ENCODE results near the gene AREL1. TPM values are rescaled to one million over a fixed set of nuclear protein-coding genes. Genes with fewer than 3 reads are reported as not detected.

Gene AREL1
- polyA plus RNA-seq, 1 donor from 2014 or later = 30.4 TPM

- Histone ChIP-seq H2AFZ (ENCODE audit: low read depth, low read length) (no peak overlapping the region), H3K9me2 (ENCODE audit: insufficient read depth, low read length) (no peaks in the 10 kb centered on the region), H3K27me3 (ENCODE audit: insufficient read depth, low read depth, low read length) (no peaks in the 10 kb centered on the region), H3K9me3 (ENCODE audit: low read length) (no peaks in the 10 kb centered on the region), H4K20me1 (ENCODE audit: insufficient read depth) (no peaks in the 10 kb centered on the region), H3K79me2 (replicated peaks; ENCODE audit: insufficient read depth, low read length) (peaks cover 27% of the 10 kb centered on the region), H3F3A (ENCODE audit: insufficient read depth, low read length, poor library complexity, severe bottlenecking) (no peaks in the 10 kb centered on the region), H3K36me3 (ENCODE audit: insufficient read depth, low read length) (no peaks in the 10 kb centered on the region), H3K27ac (ENCODE audit: low read length) (no peak overlapping the region), H3K4me3 (ENCODE audit: low read length) (no peak overlapping the region), H3K4me2 (ENCODE audit: low read length) (no peak overlapping the region), H3K9ac (ENCODE audit: low read length) (no peak overlapping the region)
- no peak for TF ChIP-seq EZH2 (IDR thresholded peaks at IDR 0.05; ENCODE audit: borderline replicate concordance, insufficient read depth, low read length, poor library complexity, severe bottlenecking)
- no peak for TF ChIP-seq TAF1 (IDR thresholded peaks at IDR 0.05; ENCODE audit: low read depth)
- no peak for TF ChIP-seq CTCF (IDR thresholded peaks at IDR 0.05; ENCODE audit: poor library complexity, severe bottlenecking)
- no peak for TF ChIP-seq RAD21 (conservative IDR thresholded peaks at IDR 0.05)
- no peak for TF ChIP-seq POLR2AphosphoS5 (IDR thresholded peaks at IDR 0.05)
- TF ChIP-seq, protein P1, sequence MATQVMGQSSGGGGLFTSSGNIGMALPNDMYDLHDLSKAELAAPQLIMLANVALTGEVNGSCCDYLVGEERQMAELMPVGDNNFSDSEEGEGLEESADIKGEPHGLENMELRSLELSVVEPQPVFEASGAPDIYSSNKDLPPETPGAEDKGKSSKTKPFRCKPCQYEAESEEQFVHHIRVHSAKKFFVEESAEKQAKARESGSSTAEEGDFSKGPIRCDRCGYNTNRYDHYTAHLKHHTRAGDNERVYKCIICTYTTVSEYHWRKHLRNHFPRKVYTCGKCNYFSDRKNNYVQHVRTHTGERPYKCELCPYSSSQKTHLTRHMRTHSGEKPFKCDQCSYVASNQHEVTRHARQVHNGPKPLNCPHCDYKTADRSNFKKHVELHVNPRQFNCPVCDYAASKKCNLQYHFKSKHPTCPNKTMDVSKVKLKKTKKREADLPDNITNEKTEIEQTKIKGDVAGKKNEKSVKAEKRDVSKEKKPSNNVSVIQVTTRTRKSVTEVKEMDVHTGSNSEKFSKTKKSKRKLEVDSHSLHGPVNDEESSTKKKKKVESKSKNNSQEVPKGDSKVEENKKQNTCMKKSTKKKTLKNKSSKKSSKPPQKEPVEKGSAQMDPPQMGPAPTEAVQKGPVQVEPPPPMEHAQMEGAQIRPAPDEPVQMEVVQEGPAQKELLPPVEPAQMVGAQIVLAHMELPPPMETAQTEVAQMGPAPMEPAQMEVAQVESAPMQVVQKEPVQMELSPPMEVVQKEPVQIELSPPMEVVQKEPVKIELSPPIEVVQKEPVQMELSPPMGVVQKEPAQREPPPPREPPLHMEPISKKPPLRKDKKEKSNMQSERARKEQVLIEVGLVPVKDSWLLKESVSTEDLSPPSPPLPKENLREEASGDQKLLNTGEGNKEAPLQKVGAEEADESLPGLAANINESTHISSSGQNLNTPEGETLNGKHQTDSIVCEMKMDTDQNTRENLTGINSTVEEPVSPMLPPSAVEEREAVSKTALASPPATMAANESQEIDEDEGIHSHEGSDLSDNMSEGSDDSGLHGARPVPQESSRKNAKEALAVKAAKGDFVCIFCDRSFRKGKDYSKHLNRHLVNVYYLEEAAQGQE (IDR thresholded peaks at IDR 0.05; ENCODE audit: borderline replicate concordance) = no peak
- no peak for TF ChIP-seq EP300 (conservative IDR thresholded peaks at IDR 0.05; ENCODE audit: poor library complexity, severe bottlenecking)
- no peak for TF ChIP-seq SMC3 (conservative IDR thresholded peaks at IDR 0.05; ENCODE audit: poor library complexity)
- no peak for TF ChIP-seq MXI1 (conservative IDR thresholded peaks at IDR 0.05; ENCODE audit: poor library complexity, severe bottlenecking)
Observed at GRCh38 chr14:74702293-74702692, 10.6 kb downstream of the AREL1 start.

DNA sequence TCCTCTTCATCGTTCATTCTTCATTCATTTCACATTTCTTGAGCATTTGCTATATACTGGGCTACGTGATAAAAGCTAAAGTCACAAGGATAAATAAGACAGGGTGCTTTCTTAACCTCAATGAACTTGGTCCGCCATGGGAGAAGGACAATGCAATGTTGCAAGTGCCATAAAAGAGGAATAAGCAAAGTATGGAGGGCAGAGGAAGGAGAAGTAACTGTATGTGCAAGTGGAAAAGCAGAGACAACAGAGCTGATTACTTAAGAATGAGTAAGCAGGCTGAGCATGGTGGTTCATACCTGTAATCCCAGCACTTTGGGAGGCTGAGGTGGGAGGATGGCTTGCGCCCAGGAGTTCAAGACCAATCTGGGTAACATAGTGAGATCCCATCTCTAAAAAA, 14.4 kb downstream of the AREL1 start:
- Histone ChIP-seq H3K79me2 (replicated peaks; ENCODE audit: insufficient read depth, low read length) (peaks cover 38% of the 10 kb centered on the region), H4K20me1 (ENCODE audit: insufficient read depth) (no peaks in the 10 kb centered on the region)

GRCh38 chr14:74697976-74698375, 14.9 kb downstream of the AREL1 start:
- Histone ChIP-seq H3K4me3 (ENCODE audit: low read length) (no peak overlapping the region), H2AFZ (ENCODE audit: low read depth, low read length) (no peak overlapping the region), H3K4me2 (ENCODE audit: low read length) (no peak overlapping the region), H3K9me2 (ENCODE audit: insufficient read depth, low read length) (no peaks in the 10 kb centered on the region), H3K27ac (ENCODE audit: low read length) (no peak overlapping the region), H3K79me2 (replicated peaks; ENCODE audit: insufficient read depth, low read length) (peaks cover 35% of the 10 kb centered on the region), H3K27me3 (ENCODE audit: insufficient read depth, low read depth, low read length) (no peaks in the 10 kb centered on the region), H4K20me1 (ENCODE audit: insufficient read depth) (no peaks in the 10 kb centered on the region), H3K9ac (ENCODE audit: low read length) (no peak overlapping the region), H3K9me3 (ENCODE audit: low read length) (no peaks in the 10 kb centered on the region), H3K36me3 (ENCODE audit: insufficient read depth, low read length) (no peaks in the 10 kb centered on the region), H3F3A (ENCODE audit: insufficient read depth, low read length, poor library complexity, severe bottlenecking) (no peaks in the 10 kb centered on the region)
- TF ChIP-seq, protein P1 (IDR thresholded peaks at IDR 0.05; ENCODE audit: borderline replicate concordance) = no peak

More for the DNA sequence above, 14.4 kb downstream of the AREL1 start:
- no peaks in the 10 kb centered on the region for H3K36me3 ChIP-seq (ENCODE audit: insufficient read depth, low read length)
- no peak overlapping the region for H2AFZ ChIP-seq (ENCODE audit: low read depth, low read length)
- no peak overlapping the region for H3K4me3 ChIP-seq (ENCODE audit: low read length)
- H3F3A ChIP-seq (ENCODE audit: insufficient read depth, low read length, poor library complexity, severe bottlenecking) = no peaks in the 10 kb centered on the region
- no peaks in the 10 kb centered on the region for H3K9me3 ChIP-seq (ENCODE audit: low read length)
- H3K4me2 ChIP-seq (ENCODE audit: low read length) = no peak overlapping the region
- H3K9ac ChIP-seq (ENCODE audit: low read length) = no peak overlapping the region
- H3K9me2 ChIP-seq (ENCODE audit: insufficient read depth, low read length) = no peaks in the 10 kb centered on the region
- H3K27me3 ChIP-seq (ENCODE audit: insufficient read depth, low read depth, low read length) = no peaks in the 10 kb centered on the region
- TF ChIP-seq TAF1 (IDR thresholded peaks at IDR 0.05; ENCODE audit: low read depth) = no peak
- no peak overlapping the region for H3K27ac ChIP-seq (ENCODE audit: low read length)

All from neural cell (in vitro differentiated cells).